ENCODE data around the gene WASHC2C.
"Not testable (repeated sequence)": the region's sequence is repeated elsewhere in the genome, so short reads cannot be mapped to it uniquely, and the experiment has no call there.

WASHC2C gene

DNA sequence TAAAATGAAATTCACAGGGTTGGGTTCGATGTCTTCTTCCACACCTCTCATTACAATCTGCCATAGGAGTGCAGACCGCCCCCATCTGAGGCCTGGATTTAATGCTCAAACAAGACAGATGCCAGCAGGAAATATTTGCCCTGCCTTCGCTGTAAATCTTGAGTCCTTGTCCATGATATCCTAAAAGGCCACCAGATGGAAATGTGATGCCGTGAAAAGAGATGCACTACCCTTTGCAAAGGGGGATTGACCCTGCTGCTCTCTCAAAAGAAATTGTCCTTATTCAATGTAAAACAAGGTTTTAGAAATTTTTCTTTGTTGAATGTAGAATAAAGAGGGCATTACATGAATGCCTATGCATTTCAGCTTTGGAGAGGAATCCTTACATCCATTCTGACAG is 82.8 kb downstream of the WASHC2C start:
- no peak for DNase-seq (ENCODE audit: extremely low read depth, low read depth)
- H3K4me3 ChIP-seq (replicated peaks; ENCODE audit: low read depth, low read length): no peak overlapping the region
- TF ChIP-seq, protein P1, sequence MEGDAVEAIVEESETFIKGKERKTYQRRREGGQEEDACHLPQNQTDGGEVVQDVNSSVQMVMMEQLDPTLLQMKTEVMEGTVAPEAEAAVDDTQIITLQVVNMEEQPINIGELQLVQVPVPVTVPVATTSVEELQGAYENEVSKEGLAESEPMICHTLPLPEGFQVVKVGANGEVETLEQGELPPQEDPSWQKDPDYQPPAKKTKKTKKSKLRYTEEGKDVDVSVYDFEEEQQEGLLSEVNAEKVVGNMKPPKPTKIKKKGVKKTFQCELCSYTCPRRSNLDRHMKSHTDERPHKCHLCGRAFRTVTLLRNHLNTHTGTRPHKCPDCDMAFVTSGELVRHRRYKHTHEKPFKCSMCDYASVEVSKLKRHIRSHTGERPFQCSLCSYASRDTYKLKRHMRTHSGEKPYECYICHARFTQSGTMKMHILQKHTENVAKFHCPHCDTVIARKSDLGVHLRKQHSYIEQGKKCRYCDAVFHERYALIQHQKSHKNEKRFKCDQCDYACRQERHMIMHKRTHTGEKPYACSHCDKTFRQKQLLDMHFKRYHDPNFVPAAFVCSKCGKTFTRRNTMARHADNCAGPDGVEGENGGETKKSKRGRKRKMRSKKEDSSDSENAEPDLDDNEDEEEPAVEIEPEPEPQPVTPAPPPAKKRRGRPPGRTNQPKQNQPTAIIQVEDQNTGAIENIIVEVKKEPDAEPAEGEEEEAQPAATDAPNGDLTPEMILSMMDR (IDR thresholded peaks at IDR 0.05; ENCODE audit: low read depth, low read length, missing control alignments): no peak

DNA sequence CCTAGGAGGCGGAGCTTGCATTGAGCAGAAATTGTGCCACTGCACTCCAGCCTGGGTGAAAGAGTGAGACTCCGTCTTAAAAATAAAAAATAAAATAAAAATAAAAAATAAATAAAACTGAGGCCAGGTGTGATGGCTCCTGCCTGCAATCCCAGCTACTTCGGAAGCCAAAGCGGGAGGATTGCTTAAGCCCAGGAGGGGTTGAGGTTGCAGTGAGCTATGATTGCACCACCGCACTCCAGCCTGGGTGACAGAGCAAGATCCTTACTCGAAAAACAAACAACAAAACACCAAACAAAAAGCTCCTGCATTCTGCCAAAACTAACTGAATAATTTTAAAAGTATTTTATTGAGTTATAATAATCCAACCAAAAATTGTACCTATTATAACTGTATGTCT is 84.0 kb downstream of the WASHC2C start:
- H3K4me3 ChIP-seq (replicated peaks; ENCODE audit: low read depth, low read length): no peak overlapping the region
- DNase-seq (ENCODE audit: extremely low read depth, low read depth): no peak
- TF ChIP-seq, protein P1 (IDR thresholded peaks at IDR 0.05; ENCODE audit: low read depth, low read length, missing control alignments): no peak

DNA sequence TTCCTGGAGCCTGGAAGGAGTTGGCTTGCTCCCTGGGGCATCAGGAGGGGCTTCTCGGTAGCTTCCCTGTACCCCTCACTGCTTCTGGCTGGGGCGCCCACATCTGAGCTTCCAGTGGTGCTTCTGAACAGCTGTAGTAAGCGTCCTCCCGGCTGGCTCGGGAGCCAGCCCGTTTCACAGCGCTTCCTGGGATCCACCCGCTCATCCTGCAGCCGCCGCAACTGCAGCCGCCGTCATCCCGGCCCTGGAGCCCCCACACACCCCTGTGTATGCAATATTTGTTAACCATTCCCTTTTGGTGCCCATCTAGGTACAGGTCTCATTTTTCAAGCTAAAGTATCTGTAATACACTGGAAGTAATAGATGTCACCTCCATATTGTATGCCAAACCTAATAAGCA is 85.9 kb downstream of the WASHC2C start:
- not testable (repeated sequence) for H3K4me3 ChIP-seq (replicated peaks; ENCODE audit: low read depth, low read length); DNase-seq (ENCODE audit: extremely low read depth, low read depth)

DNA sequence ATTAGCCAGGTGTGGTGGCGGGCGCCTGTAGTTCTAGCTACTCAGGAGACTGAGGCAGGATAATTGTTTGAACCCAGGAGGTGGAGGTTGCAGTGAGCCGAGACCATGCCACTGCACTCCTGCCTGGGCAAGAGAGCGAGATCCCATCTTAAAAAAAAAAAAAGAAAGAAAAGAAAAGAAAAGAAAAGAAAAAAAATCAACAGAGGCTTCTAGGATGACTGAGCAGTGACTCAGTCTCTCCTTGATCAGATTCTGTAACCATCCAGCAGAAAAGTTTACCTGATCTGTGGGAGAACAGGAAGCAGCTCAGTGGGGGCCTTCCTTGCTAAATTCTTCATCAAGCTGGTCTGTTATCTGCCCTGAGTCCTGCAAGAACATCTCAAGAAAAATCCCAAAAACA is 87.1 kb downstream of the WASHC2C start:
- H3K4me3 ChIP-seq (replicated peaks; ENCODE audit: low read depth, low read length); DNase-seq (ENCODE audit: extremely low read depth, low read depth): not testable (repeated sequence)

DNA sequence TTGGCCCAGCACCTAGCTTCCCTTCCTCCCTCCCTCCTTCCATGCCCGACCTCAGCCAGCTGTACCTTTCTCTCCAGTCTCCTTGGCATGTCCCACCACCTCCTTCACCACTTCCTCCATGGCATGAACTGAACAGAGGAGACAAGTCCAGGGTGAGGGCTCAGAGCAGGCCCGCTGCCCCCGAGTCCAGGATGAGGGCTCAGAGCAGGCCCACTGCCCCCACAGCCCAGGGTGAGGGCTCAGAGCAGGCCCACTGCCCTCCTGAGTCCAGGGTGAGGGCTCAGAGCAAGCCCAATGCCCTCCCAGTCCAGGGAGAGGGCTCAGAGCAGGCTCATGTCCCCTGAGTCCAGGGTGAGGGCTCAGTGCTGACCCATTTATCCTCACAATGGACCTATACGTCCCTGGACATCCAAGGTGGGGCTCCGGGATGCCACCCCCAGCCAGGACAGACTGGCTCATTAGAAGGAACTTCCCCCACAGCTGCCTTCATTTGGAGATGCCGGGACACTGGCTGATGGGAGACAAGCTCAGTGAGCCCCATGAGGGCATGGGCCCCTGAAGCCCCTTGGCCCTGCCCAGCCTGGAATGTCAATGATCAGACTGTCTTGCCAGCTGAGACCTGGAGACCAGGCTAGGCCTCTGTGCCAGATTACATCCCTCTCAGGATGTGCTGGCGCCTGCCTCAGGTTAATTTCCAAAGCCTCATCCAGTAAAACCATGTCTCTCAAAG is 90.2 kb downstream of the WASHC2C start:
- H3K4me3 ChIP-seq (replicated peaks; ENCODE audit: low read depth, low read length): no peak overlapping the region
- TF ChIP-seq, protein P1 (IDR thresholded peaks at IDR 0.05; ENCODE audit: low read depth, low read length, missing control alignments): no peak
- no peak for DNase-seq (ENCODE audit: extremely low read depth, low read depth)

DNA sequence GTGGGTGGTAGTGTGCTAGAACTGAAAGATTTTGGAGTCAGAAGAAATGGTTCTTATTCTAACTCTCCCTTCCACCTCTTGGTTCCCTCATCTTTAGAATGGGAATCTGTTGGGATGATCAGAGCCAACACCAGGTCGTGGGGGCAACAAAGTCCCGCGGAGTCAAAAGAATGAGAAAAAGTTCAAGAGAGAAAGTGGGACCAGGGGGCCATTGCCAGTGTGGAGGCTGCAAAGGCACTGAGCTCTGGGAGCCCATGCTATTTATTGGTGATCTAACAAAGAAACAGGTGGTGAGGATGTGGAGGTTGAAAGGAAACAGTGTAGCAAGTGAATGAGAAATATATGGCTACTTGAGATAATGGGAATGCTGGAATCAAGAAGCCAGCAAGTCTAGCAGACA is 90.8 kb downstream of the WASHC2C start:
- no peak overlapping the region for H3K4me3 ChIP-seq (replicated peaks; ENCODE audit: low read depth, low read length)
- DNase-seq (ENCODE audit: extremely low read depth, low read depth): no peak
- TF ChIP-seq, protein P1 (IDR thresholded peaks at IDR 0.05; ENCODE audit: low read depth, low read length, missing control alignments): no peak

DNA sequence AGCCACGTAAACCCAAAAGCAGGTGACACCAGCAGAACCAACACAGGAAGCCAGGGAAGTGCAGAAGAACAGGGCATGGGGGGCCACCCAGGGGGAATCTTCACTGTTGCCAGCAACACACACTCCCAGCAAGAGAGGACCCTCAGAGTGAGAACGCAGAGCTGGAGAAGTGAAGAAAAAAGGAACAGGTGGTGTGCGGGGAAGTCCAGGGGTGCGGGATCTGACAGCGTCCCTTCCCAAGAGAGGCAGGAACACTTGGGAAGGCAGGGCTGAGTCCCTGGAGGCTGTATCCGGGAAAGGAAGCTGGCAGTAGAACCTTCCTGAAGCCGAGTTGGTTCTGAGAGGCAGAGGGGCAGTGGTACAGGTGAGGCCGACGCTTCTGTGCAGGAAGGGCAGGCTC is 92.5 kb downstream of the WASHC2C start:
- TF ChIP-seq, protein P1 (IDR thresholded peaks at IDR 0.05; ENCODE audit: low read depth, low read length, missing control alignments): no peak
- no peak for DNase-seq (ENCODE audit: extremely low read depth, low read depth)
- H3K4me3 ChIP-seq (replicated peaks; ENCODE audit: low read depth, low read length): no peak overlapping the region

DNA sequence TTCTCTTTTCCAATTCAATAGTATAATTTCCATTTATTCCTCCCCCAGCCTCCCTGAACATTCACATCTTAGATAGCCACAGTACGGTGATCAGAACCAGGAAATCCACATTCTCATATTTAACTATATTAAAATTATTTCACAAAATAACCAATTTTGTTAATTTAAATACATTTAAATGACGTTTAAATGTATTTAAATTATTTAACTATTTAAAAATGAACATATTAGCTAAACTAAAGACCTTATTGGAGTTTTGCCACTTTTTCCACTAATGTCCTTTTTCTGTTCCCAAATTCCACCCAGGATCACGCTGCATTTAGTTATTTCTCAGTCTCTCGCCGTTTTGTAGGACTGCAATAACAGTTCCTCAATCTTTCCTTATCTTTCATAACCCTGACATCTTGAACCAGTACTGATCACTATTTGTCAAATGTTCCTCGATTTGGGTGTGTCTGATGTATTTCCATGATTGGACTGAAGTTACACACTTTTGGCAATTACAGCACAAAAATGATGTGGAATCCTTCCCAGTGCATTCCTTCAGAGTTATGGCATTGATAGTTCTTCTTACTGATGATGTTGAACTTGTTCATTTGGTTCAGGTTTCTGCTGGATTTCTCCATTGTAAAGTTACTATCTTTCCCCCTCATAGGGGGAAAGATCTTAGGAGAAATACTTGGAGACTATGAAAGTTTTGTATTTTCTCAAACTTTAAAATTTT is 93.2 kb downstream of the WASHC2C start:
- DNase-seq (ENCODE audit: extremely low read depth, low read depth); H3K4me3 ChIP-seq (replicated peaks; ENCODE audit: low read depth, low read length): not testable (repeated sequence)

DNA sequence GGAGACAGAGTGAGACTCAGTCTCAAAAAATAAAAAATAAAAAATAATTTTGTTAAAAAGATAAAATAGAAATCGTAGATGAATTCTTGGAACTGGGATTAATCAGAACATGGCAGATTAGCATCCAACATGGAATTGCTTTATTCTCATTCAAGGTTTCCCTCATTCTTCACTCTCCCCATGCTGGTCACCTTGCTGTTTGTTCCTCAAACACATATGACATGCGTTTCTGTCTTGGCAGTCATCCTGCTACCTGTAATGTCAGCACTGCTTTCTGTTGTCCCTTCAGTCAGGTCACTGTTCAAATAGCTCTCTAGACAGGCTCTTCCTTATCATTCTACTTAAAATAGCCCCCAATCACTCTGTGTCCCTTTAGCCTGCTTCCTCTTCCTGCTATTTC is 95.9 kb downstream of the WASHC2C start:
- not testable (repeated sequence) for DNase-seq (ENCODE audit: extremely low read depth, low read depth); H3K4me3 ChIP-seq (replicated peaks; ENCODE audit: low read depth, low read length)

Data from HFF-Myc (cell line).